CD4-positive, CD25-positive, alpha-beta regulatory T cell (primary cell): ENCODE measurements around the gene NAB1. TPM values are rescaled to one million over a fixed set of nuclear protein-coding genes. Genes with fewer than 3 reads are reported as not detected.
A peak's percentile ranks its signal among the peaks of the same experiment; 100 is the strongest.
"Not testable (repeated sequence)": the region's sequence is repeated elsewhere in the genome, so short reads cannot be mapped to it uniquely, and the experiment has no call there.

Experiments used
- ATAC-seq, 2 donors: fragments of 150-1000 bp; cut with Tn5 transposase; one replicate each; pipeline ENCODE4 v1.10.0; 2021; ENCODE audit warnings: low read depth in 2 of 2, moderate number of reproducible peaks in 2 of 2, moderate library complexity in 1 of 2
- DNase-seq, 3 donors: peaks; one replicate each; pipeline versions ENCODE4 v3.0.0 to v3.0.0-alpha.2; 2012 to 2022; ENCODE audit warnings: mixed read lengths in 1 of 3
- H3K27ac ChIP-seq: one replicate; pipeline ENCODE4 v1.7.0; 2013; ENCODE audit warnings: mild to moderate bottlenecking, low read length; ENCODE audit not compliant: insufficient read depth, poor library complexity, severe bottlenecking
- H3K27me3 ChIP-seq: one replicate; pipeline ENCODE4 v1.7.0; 2013; ENCODE audit warnings: low read length; ENCODE audit not compliant: control insufficient read depth, insufficient read depth
- H3K36me3 ChIP-seq: one replicate; pipeline ENCODE4 v1.7.0; 2013; ENCODE audit warnings: mild to moderate bottlenecking, low read length, moderate library complexity; ENCODE audit not compliant: control insufficient read depth, insufficient read depth
- H3K4me1 ChIP-seq: 2 replicates; pipeline ENCODE4 v1.7.0; 2013; ENCODE audit warnings: mild to moderate bottlenecking, low read length; ENCODE audit not compliant: insufficient read depth, control insufficient read depth, poor library complexity, severe bottlenecking
- H3K4me3 ChIP-seq: one replicate; pipeline ENCODE4 v1.7.0; 2013; ENCODE audit warnings: low read depth, mild to moderate bottlenecking, low read length, moderate library complexity
- H3K9me3 ChIP-seq, 2 experiments: 1 replicate in 1 of 2; 2 replicates in 1 of 2; pipeline ENCODE4 v1.7.0; 2013; ENCODE audit warnings: low read length in 2 of 2, mild to moderate bottlenecking in 1 of 2, moderate library complexity in 1 of 2; ENCODE audit not compliant: control insufficient read depth in 2 of 2
- H3K27ac Mint-ChIP-seq, 3 donors: one replicate each; pipeline ENCODE4 v1.8.0; 2020 to 2022; ENCODE audit warnings: mild to moderate bottlenecking in 3 of 3, mixed read lengths in 3 of 3, moderate library complexity in 2 of 3
- H3K27me3 Mint-ChIP-seq: one replicate; pipeline ENCODE4 v1.8.0; 2022; ENCODE audit warnings: mild to moderate bottlenecking, mixed read lengths
- H3K36me3 Mint-ChIP-seq: one replicate; pipeline ENCODE4 v1.8.0; 2020; ENCODE audit warnings: mixed read lengths
- H3K4me1 Mint-ChIP-seq, 4 donors: one replicate each; pipeline ENCODE4 v1.8.0; 2020 to 2022; ENCODE audit warnings: mixed read lengths in 4 of 4, mild to moderate bottlenecking in 1 of 4
- H3K4me3 Mint-ChIP-seq, 4 donors: one replicate each; pipeline ENCODE4 v1.8.0; 2020 to 2022; ENCODE audit warnings: mild to moderate bottlenecking in 4 of 4, mixed read lengths in 4 of 4, moderate library complexity in 3 of 4
- H3K9me3 Mint-ChIP-seq, 7 donors: one replicate each; pipeline ENCODE4 v1.8.0; 2020 to 2022; ENCODE audit warnings: mixed read lengths in 7 of 7, mild to moderate bottlenecking in 3 of 7, moderate library complexity in 2 of 7
- polyA plus RNA-seq, 4 donors: library from polyadenylated mRNA; unstranded; fragments of 300-500 nt; fragmentation: Illumina TruSeq; gene quantifications; one replicate each; pipeline ENCODE4 v1.2.3, GENCODE V29; 2021
- total RNA-seq: library from RNA; stranded (reverse); gene quantifications from one replicate; pipeline ENCODE4 v1.2.3, GENCODE V29; 2022

The NAB1 gene
- total RNA-seq (42.7 TPM), polyA plus RNA-seq (1 to 10 TPM; 1.5 to 5.0 (median 2.9) TPM)

- Histone ChIP-seq H3K4me3 (peak within 1 kb of the TSS; percentile 96), H3K27me3 (no peaks in the 10 kb centered on the region), H3K27ac (peak within 1 kb of the TSS; percentile 91), H3K9me3 (no peaks in the 10 kb centered on the region), H3K4me1 (peaks cover 31% of the 10 kb centered on the region), H3K36me3 (no peaks in the 10 kb centered on the region)
- Mint-ChIP-seq H3K4me3 (peak within 1 kb of the TSS; percentile 92 to 97 (median 96)), H3K36me3 (no peaks in the 10 kb centered on the region), H3K4me1 (peaks cover 26 to 37% (median 31%) of the 10 kb centered on the region in 4 donors), H3K27ac (peak within 1 kb of the TSS; percentile 76 to 93 (median 91)), H3K27me3 (no peaks in the 10 kb centered on the region), H3K9me3 (peaks cover 0 to 1% (median 0%) of the 10 kb centered on the region in 7 donors)
- ATAC-seq (peak; percentile 42 to 43), DNase-seq (peak; percentile 58 to 67 (median 64))
These were observed at the start of gene NAB1 for GRCh38 chr2:190649035-190649797. Gene NAB1 (plus strand): TSS chr2:190649083. CDS start chr2:190659177, 10,094 bp downstream.

- H3K4me1 Mint-ChIP-seq, result peaks cover 0 to 14% (median 7%) of the 10 kb centered on the region in 4 donors
- no peak overlapping the region for H3K4me3 Mint-ChIP-seq
- ATAC-seq, result no peak
- no peaks in the 10 kb centered on the region for H3K36me3 Mint-ChIP-seq
- H3K9me3 ChIP-seq, result no peaks in the 10 kb centered on the region
- H3K36me3 ChIP-seq, result no peaks in the 10 kb centered on the region
- H3K4me3 ChIP-seq, result no peak overlapping the region
- H3K27ac Mint-ChIP-seq, result no peak overlapping the region
- H3K27ac ChIP-seq, result no peak overlapping the region
- no peak for DNase-seq
- peaks cover 0 to 3% (median 0%) of the 10 kb centered on the region in 7 donors for H3K9me3 Mint-ChIP-seq
- H3K27me3 Mint-ChIP-seq, result peaks cover 4% of the 10 kb centered on the region
- no peaks in the 10 kb centered on the region for H3K27me3 ChIP-seq
- no peaks in the 10 kb centered on the region for H3K4me1 ChIP-seq
These were observed 49.2 kb upstream of the NAB1 start for GRCh38 chr2:190599546-190600220.

- Mint-ChIP-seq H3K36me3 (no peaks in the 10 kb centered on the region), H3K9me3 (peaks cover 0 to 3% (median 0%) of the 10 kb centered on the region in 7 donors), H3K4me3 (no peak overlapping the region), H3K4me1 (peaks cover 0 to 14% (median 7%) of the 10 kb centered on the region in 4 donors), H3K27me3 (peaks cover 4% of the 10 kb centered on the region), H3K27ac (peak overlapping the region in 1 of 3 donors; percentile 62)
- Histone ChIP-seq H3K4me3 (no peak overlapping the region), H3K9me3 (no peaks in the 10 kb centered on the region), H3K4me1 (no peaks in the 10 kb centered on the region), H3K27ac (no peak overlapping the region), H3K27me3 (no peaks in the 10 kb centered on the region), H3K36me3 (no peaks in the 10 kb centered on the region)
- no peak for ATAC-seq
- DNase-seq, result no peak
These were observed 48.4 kb upstream of the NAB1 start for GRCh38 chr2:190600293-190601103.

- Histone ChIP-seq H3K4me1 (no peaks in the 10 kb centered on the region), H3K4me3 (no peak overlapping the region), H3K36me3 (no peaks in the 10 kb centered on the region), H3K27ac (no peak overlapping the region), H3K27me3 (no peaks in the 10 kb centered on the region), H3K9me3 (no peaks in the 10 kb centered on the region)
- peaks cover 0 to 14% (median 7%) of the 10 kb centered on the region in 4 donors for H3K4me1 Mint-ChIP-seq
- ATAC-seq (no peak), DNase-seq (no peak)
- no peak overlapping the region for H3K27ac Mint-ChIP-seq
- H3K9me3 Mint-ChIP-seq, result peaks cover 0 to 3% (median 0%) of the 10 kb centered on the region in 7 donors
- no peaks in the 10 kb centered on the region for H3K36me3 Mint-ChIP-seq
- peaks cover 4% of the 10 kb centered on the region for H3K27me3 Mint-ChIP-seq
- H3K4me3 Mint-ChIP-seq, result no peak overlapping the region
These were observed 45.5 kb upstream of the NAB1 start for GRCh38 chr2:190603374-190603773.

GRCh38 chr2:190607014-190607597 lies 41.8 kb upstream of the NAB1 start:
- Histone ChIP-seq H3K36me3 (no peaks in the 10 kb centered on the region), H3K4me1 (no peaks in the 10 kb centered on the region), H3K4me3 (no peak overlapping the region), H3K27me3 (no peaks in the 10 kb centered on the region), H3K9me3 (no peaks in the 10 kb centered on the region), H3K27ac (no peak overlapping the region)
- no peak overlapping the region for H3K27ac Mint-ChIP-seq
- peaks cover 4% of the 10 kb centered on the region for H3K27me3 Mint-ChIP-seq
- no peaks in the 10 kb centered on the region for H3K4me1 Mint-ChIP-seq
- H3K4me3 Mint-ChIP-seq, result no peak overlapping the region
- H3K36me3 Mint-ChIP-seq, result no peaks in the 10 kb centered on the region
- no peak for DNase-seq
- peaks cover 0 to 3% (median 0%) of the 10 kb centered on the region in 7 donors for H3K9me3 Mint-ChIP-seq
- ATAC-seq, result no peak

- Histone ChIP-seq H3K27ac (no peak overlapping the region), H3K9me3 (no peaks in the 10 kb centered on the region), H3K36me3 (no peaks in the 10 kb centered on the region), H3K4me1 (no peaks in the 10 kb centered on the region), H3K4me3 (no peak overlapping the region), H3K27me3 (no peaks in the 10 kb centered on the region)
- Mint-ChIP-seq H3K27me3 (peaks cover 4% of the 10 kb centered on the region), H3K4me3 (no peak overlapping the region), H3K4me1 (no peaks in the 10 kb centered on the region), H3K9me3 (peaks cover 0 to 3% (median 0%) of the 10 kb centered on the region in 7 donors), H3K27ac (no peak overlapping the region), H3K36me3 (no peaks in the 10 kb centered on the region)
- no peak for DNase-seq
- ATAC-seq, result no peak
These were observed 41.1 kb upstream of the NAB1 start for GRCh38 chr2:190607657-190608357.

GRCh38 chr2:190608863-190609262 lies 40.0 kb upstream of the NAB1 start:
- not testable (repeated sequence) for DNase-seq, H3K36me3 Mint-ChIP-seq, H3K4me3 ChIP-seq, H3K4me3 Mint-ChIP-seq, H3K9me3 ChIP-seq, H3K27me3 ChIP-seq, H3K27ac ChIP-seq, H3K4me1 Mint-ChIP-seq, H3K9me3 Mint-ChIP-seq, ATAC-seq, H3K27me3 Mint-ChIP-seq, H3K36me3 ChIP-seq, H3K27ac Mint-ChIP-seq, H3K4me1 ChIP-seq
